Parathyroid adenoma (tissue), 2 donors: Measurements from ENCODE around the gene POLN.

Experiments
- H2AFZ ChIP-seq: fragments of 300-600 bp; sonication (generic); one replicate; pipeline ENCODE4 v1.7.0; 2017; ENCODE audit warnings: antibody characterized with exemption, mild to moderate bottlenecking
- H3K27ac ChIP-seq: fragments of 300-600 bp; sonication (generic); one replicate; pipeline ENCODE4 v1.7.0; 2017
- H3K27me3 ChIP-seq: fragments of 300-600 bp; sonication (generic); one replicate; pipeline ENCODE4 v1.7.0; 2017; ENCODE audit warnings: low read length; ENCODE audit not compliant: control insufficient read depth, insufficient read depth
- H3K36me3 ChIP-seq: fragments of 300-600 bp; sonication (generic); one replicate; pipeline ENCODE4 v1.7.0; 2017; ENCODE audit warnings: low read length; ENCODE audit not compliant: control insufficient read depth, insufficient read depth
- H3K4me1 ChIP-seq: fragments of 300-600 bp; sonication (generic); one replicate; pipeline ENCODE4 v1.7.0; 2017; ENCODE audit warnings: control low read depth
- H3K4me2 ChIP-seq: fragments of 300-600 bp; sonication (generic); one replicate; pipeline ENCODE4 v1.7.0; 2017; ENCODE audit warnings: low read length
- H3K4me3 ChIP-seq: fragments of 300-600 bp; sonication (generic); one replicate; pipeline ENCODE4 v1.7.0; 2017; ENCODE audit warnings: low read depth, low read length
- H3K79me2 ChIP-seq: fragments of 300-600 bp; sonication (generic); one replicate; pipeline ENCODE4 v1.7.0; 2017; ENCODE audit warnings: control low read depth
- H3K9ac ChIP-seq: fragments of 300-600 bp; sonication (generic); one replicate; pipeline ENCODE4 v1.7.0; 2017; ENCODE audit warnings: mild to moderate bottlenecking
- H3K9me3 ChIP-seq: fragments of 300-600 bp; sonication (generic); one replicate; pipeline ENCODE4 v1.7.0; 2017; ENCODE audit warnings: low read length; ENCODE audit not compliant: control insufficient read depth
- TF ChIP-seq, protein P1 (sequence below): fragments of 300-600 bp; sonication (generic); IDR thresholded peaks from one replicate; pipeline ENCODE4 v1.7.0; 2017; ENCODE audit warnings: antibody characterized with exemption, mild to moderate bottlenecking
- donor health status: primary hyperparathyroidism.

The POLN gene

DNA sequence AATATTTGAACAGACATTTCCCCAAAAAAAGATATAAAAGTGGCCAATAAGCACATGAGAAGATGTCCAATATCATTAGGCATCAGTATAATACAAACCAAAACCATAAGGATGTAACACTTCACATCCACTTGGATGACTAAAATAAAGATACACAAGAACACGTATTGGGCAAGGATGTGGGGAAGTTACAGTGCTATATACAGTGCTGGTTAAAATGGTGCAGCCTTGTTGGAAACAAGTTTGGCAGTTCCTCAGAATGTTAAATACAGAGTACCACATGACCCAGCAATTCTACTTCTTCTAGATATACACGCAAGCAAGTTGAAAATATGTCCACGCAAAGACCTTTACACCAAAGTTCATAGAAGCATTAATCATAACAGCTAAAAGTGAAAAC, 58.9 kb downstream of the POLN start:
- Histone ChIP-seq H3K79me2 (no peaks in the 10 kb centered on the region), H3K27ac (no peak overlapping the region), H3K4me3 (no peak overlapping the region), H3K4me2 (no peak overlapping the region), H3K9me3 (no peaks in the 10 kb centered on the region), H3K27me3 (no peaks in the 10 kb centered on the region), H3K4me1 (no peaks in the 10 kb centered on the region), H2AFZ (no peak overlapping the region), H3K36me3 (no peaks in the 10 kb centered on the region), H3K9ac (no peak overlapping the region)
- TF ChIP-seq, protein P1, sequence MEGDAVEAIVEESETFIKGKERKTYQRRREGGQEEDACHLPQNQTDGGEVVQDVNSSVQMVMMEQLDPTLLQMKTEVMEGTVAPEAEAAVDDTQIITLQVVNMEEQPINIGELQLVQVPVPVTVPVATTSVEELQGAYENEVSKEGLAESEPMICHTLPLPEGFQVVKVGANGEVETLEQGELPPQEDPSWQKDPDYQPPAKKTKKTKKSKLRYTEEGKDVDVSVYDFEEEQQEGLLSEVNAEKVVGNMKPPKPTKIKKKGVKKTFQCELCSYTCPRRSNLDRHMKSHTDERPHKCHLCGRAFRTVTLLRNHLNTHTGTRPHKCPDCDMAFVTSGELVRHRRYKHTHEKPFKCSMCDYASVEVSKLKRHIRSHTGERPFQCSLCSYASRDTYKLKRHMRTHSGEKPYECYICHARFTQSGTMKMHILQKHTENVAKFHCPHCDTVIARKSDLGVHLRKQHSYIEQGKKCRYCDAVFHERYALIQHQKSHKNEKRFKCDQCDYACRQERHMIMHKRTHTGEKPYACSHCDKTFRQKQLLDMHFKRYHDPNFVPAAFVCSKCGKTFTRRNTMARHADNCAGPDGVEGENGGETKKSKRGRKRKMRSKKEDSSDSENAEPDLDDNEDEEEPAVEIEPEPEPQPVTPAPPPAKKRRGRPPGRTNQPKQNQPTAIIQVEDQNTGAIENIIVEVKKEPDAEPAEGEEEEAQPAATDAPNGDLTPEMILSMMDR = no peak

DNA sequence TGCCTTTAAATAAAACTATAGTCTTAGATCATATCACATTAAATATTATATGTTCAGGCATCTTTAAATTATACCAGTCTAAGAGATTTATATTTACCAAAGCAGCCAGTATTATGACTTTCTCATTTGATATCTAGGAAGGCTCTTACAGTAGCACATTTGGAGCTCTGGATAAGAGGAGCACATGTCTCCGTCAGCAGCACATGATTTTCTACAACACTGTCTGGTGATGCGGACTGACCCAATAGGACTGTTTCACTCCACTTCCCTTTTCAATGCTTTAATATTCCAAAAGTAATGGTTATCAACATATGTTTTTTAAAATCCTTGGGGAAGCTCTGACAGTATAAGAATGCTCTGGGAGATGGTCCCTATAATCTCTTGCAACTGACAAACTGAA, 61.5 kb downstream of the POLN start:
- no peak overlapping the region for H3K4me3 ChIP-seq
- no peaks in the 10 kb centered on the region for H3K79me2 ChIP-seq
- H3K36me3 ChIP-seq = no peaks in the 10 kb centered on the region
- no peak overlapping the region for H3K9ac ChIP-seq
- no peaks in the 10 kb centered on the region for H3K27me3 ChIP-seq
- no peak overlapping the region for H2AFZ ChIP-seq
- no peak overlapping the region for H3K27ac ChIP-seq
- no peak overlapping the region for H3K4me2 ChIP-seq
- no peaks in the 10 kb centered on the region for H3K4me1 ChIP-seq
- H3K9me3 ChIP-seq = no peaks in the 10 kb centered on the region
- TF ChIP-seq, protein P1 = no peak

DNA sequence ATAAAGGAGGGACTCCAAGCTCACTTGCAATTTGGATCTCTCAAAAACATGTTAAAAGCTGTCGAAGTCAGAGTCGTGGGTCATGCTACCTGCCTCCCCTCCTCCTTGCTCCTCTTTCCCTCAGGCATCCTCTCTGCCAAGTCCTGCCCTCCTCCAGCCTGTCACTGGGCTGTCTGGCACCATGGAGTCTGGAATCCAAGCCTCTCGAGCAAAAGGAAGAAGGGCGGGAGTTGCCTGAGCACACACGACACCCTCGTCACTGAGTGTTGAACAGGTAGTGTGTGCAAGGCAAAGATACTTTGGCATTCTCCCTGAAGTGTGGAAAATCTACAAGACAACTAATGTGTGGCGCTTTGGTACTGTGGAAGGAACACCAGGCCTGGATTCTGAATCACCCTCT, 62.2 kb downstream of the POLN start:
- TF ChIP-seq, protein P1 = no peak
- Histone ChIP-seq H3K27me3 (no peaks in the 10 kb centered on the region), H3K4me3 (no peak overlapping the region)

DNA sequence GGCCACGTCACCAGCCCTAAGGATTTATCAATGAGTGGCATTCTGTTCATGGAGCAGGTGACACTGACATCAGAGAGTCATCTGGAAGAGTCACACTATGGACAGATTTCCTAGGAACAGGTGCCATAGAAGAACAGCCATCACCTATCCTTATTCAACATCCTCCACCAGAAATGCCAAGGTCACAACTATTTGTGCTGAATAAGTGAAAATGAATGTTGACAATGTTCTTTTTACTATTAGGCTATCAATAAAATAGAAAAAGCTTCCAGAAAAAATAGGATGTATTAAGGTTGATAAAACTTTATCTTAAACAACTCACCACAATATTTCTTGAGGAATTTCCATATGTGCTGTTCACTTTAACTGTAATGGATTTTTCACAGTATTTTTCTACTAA, 62.9 kb downstream of the POLN start:
- no peaks in the 10 kb centered on the region for H3K79me2 ChIP-seq
- H3K9me3 ChIP-seq = no peaks in the 10 kb centered on the region
- H3K27ac ChIP-seq = no peak overlapping the region
- TF ChIP-seq, protein P1 = no peak
- no peak overlapping the region for H3K4me2 ChIP-seq
- no peak overlapping the region for H3K9ac ChIP-seq
- H3K36me3 ChIP-seq = no peaks in the 10 kb centered on the region
- no peak overlapping the region for H3K4me3 ChIP-seq
- H3K4me1 ChIP-seq = no peaks in the 10 kb centered on the region
- H3K27me3 ChIP-seq = no peaks in the 10 kb centered on the region
- H2AFZ ChIP-seq = no peak overlapping the region

More for the DNA sequence above, 62.2 kb downstream of the POLN start:
- no peak overlapping the region for H3K27ac ChIP-seq
- H3K9me3 ChIP-seq = no peaks in the 10 kb centered on the region
- no peak overlapping the region for H2AFZ ChIP-seq
- H3K9ac ChIP-seq = no peak overlapping the region
- H3K4me2 ChIP-seq = no peak overlapping the region
- H3K79me2 ChIP-seq = no peaks in the 10 kb centered on the region
- H3K36me3 ChIP-seq = no peaks in the 10 kb centered on the region
- H3K4me1 ChIP-seq = no peaks in the 10 kb centered on the region

DNA sequence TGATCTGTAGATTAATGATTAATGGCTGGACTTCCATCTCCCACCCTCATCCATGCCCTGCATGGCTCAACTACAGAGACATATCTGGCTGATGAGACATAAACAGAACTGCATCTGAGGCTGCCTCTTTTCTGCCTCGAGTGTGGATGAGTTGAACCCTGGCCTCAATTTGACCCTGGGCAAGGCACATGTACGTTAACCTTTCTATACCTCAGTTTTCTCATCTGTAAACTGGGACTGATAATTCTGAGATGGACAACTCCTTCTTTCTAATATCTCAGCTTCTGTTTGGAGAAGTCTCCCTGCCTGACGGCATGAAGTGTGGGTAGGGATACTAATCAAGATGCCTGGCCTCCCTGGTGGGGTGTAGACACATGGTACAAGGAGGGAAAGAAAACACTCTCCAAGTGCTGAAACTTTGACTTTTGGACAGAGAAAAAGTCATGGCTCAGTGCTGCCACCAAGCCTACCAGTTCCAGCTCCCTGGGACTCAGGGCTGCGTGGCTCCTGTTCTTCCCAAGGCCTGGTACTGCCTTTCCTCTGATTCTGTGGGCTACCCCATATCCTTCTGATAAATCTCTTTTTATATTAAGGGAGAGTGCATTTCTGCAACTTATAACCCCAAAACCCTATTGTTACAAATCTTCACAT, 64.4 kb downstream of the POLN start:
- no peak overlapping the region for H3K4me2 ChIP-seq
- no peak overlapping the region for H3K27ac ChIP-seq
- no peaks in the 10 kb centered on the region for H3K4me1 ChIP-seq
- no peaks in the 10 kb centered on the region for H3K27me3 ChIP-seq
- no peaks in the 10 kb centered on the region for H3K79me2 ChIP-seq
- H3K9me3 ChIP-seq = no peaks in the 10 kb centered on the region
- no peaks in the 10 kb centered on the region for H3K36me3 ChIP-seq
- no peak overlapping the region for H2AFZ ChIP-seq
- no peak overlapping the region for H3K9ac ChIP-seq
- TF ChIP-seq, protein P1 = no peak
- no peak overlapping the region for H3K4me3 ChIP-seq
